ENCODE data around the gene CBLN3. TPM values are rescaled to one million over a fixed set of nuclear protein-coding genes. Genes with fewer than 3 reads are reported as not detected.
A peak's percentile ranks its signal among the peaks of the same experiment; 100 is the strongest.

CBLN3 gene
- total and polyA plus RNA-seq, 9 of the 15 experiments (the other 6 are each of a cell fraction or from before 2014, with no cell fraction given): 0.05 to 0.59 (median 0.26) TPM; not detected in 1

DNA sequence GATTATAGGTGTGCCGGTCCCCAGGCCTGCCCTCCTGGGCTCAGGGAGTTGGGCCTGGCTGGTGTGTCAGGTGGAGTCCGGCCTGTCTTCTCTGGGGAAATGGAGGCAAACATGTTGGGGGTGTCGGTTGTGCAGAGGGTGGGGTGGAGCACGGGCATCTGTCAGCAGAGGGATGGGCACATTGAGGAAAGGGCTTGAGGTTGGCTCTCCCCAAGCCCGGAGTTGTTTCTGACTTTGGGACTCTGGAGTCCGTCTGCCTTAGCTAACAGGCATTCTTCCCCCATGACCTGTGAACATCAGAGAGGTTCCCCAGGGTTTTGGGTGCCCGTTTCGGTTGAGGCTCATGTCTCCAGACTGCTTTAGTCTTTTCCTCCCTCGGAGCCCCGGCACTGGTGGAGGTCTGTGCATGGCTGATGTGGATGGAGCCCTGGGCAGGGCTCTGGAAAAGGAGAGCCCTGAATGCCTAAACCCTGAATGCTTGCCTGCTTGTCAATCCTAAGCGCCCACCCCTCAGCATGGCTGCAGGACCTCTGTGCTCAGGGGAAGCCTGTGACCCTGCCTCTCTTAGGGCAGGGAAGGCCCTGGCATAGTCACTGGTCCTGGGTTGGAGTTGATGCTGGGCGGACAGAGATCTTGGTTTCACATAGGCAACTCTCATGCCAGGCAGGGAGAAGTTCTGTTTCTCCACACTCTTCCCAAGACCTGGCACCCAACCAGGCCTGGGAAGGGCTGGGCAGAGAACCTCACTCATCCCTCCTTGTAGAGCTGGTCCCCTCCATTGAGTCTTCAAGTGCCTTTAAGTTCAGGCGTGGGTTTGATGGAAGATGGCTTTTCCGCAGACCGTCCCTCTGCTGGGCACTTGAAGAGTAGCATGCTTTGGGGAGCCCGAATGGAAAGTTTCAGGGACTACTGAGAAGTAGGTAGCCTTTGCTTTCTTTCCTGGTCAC is 17.8 kb downstream of the CBLN3 start:
- Histone ChIP-seq H2AFZ (ENCODE audit: low read depth, low read length) (no peak overlapping the region), H3K9me1 (ENCODE audit: control insufficient read depth, insufficient read depth, low read length) (no peaks in the 10 kb centered on the region), H4K20me1 (replicated peaks; ENCODE audit: control insufficient read depth, insufficient read depth, low read length) (no peaks in the 10 kb centered on the region), H3K4me3 (no peak overlapping the region), H3K9me3 (replicated peaks; ENCODE audit: control insufficient read depth, insufficient read depth, low read depth, low read length) (no peaks in the 10 kb centered on the region), H3K4me2 (ENCODE audit: insufficient read depth, low read length) (no peak overlapping the region), H3K4me1 (replicated peaks in 1 of 2; ENCODE audit: control insufficient read depth in 2 of 2, insufficient read depth in 2 of 2, low read length in 2 of 2) (peaks cover 4 to 30% of the 10 kb centered on the region in 2 experiments; a peak in 4 of 5 replicates), H3K36me3 (ENCODE audit: control insufficient read depth, insufficient read depth, low read length) (no peaks in the 10 kb centered on the region), H3K9ac (ENCODE audit: insufficient read depth in 1 of 2, low read depth in 2 of 2, low read length in 2 of 2) (no peak overlapping the region; a peak in 1 of 4 replicates), H3K27ac (ENCODE audit: extremely low read depth, low read depth, low read length) (no peak overlapping the region), H3K27me3 (ENCODE audit: control insufficient read depth in 2 of 2, insufficient read depth in 2 of 2, low read length in 2 of 2) (peaks cover 0 to 8% of the 10 kb centered on the region in 2 experiments; a peak in 1 of 5 replicates), H3K79me2 (ENCODE audit: control insufficient read depth, insufficient read depth, low read length) (no peaks in the 10 kb centered on the region)
- no TSS peak for BruUV-seq (replicated peaks)
- 1% methylated on average over 11 of the region's 16 CpGs for WGBS (ENCODE audit: insufficient coverage, low coverage, missing lambda C conversion rate)
- DNase-seq (ENCODE audit: extremely low read depth in 1 of 4, low spot score in 3 of 4): peak; percentile 52 to 68 (median 53)
- ChIA-PET POLR2A (interaction anchor here (0.6 kb wide), 2 partner anchors 12 to 24 kb away, joined by 3 read pairs; no protein-coding TSS in a partner anchor), CTCF (ENCODE audit: low intra/inter-chr PET ratio) (interaction anchor here (0.6 to 1.2 kb wide), 2 partner anchors 18 to 77 kb away, joined by 3 to 4 read pairs; partner anchors contain the start of genes ADCY4 and CBLN3)
- peak; percentile 94 for FAIRE-seq
- in situ Hi-C loops (cut with MboI): no loop called here
- intact Hi-C loops (cut with micrococcal nuclease): loop anchor here (1.0 kb wide), 1 partner anchor 79 kb away; no protein-coding TSS in a partner anchor
- ATAC-seq: peak; percentile 83
- TF ChIP-seq FOXP1 (CRISPR knock-in tag; IDR thresholded peaks at IDR 0.05) (no peak), YY1 (IDR thresholded peaks at IDR 0.05; ENCODE audit: borderline replicate concordance in 1 of 3, control insufficient read depth in 1 of 3, extremely low read depth in 1 of 3, insufficient read depth in 3 of 3, insufficient read length in 1 of 3, insufficient replicate concordance in 2 of 3, low read depth in 1 of 3, low read length in 2 of 3) (peak in 1 of 3 experiments; percentile 16), NONO (IDR thresholded peaks at IDR 0.05; ENCODE audit: low read depth in 2 of 2, low read length in 1 of 2) (no peak), MNT (conservative IDR thresholded peaks at IDR 0.05) (no peak), PURB (CRISPR knock-in tag; IDR thresholded peaks at IDR 0.05; ENCODE audit: low read depth) (no peak), PPARD (CRISPR knock-in tag; IDR thresholded peaks at IDR 0.05) (no peak), HNRNPK (IDR thresholded peaks at IDR 0.05; ENCODE audit: low read depth, low read length, poor library complexity, severe bottlenecking) (no peak), KLF1 (tag; IDR thresholded peaks at IDR 0.05) (no peak), ZFPM2 (CRISPR knock-in tag; IDR thresholded peaks at IDR 0.05) (no peak), STAG1 (CRISPR knock-in tag; IDR thresholded peaks at IDR 0.05; ENCODE audit: borderline replicate concordance) (no peak)
- TF ChIP-seq, protein P1, sequence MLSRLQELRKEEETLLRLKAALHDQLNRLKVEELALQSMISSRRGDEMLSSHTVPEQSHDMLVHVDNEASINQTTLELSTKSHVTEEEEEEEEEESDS (CRISPR knock-in tag; IDR thresholded peaks at IDR 0.05): no peak
- TF ChIP-seq, protein P2, sequence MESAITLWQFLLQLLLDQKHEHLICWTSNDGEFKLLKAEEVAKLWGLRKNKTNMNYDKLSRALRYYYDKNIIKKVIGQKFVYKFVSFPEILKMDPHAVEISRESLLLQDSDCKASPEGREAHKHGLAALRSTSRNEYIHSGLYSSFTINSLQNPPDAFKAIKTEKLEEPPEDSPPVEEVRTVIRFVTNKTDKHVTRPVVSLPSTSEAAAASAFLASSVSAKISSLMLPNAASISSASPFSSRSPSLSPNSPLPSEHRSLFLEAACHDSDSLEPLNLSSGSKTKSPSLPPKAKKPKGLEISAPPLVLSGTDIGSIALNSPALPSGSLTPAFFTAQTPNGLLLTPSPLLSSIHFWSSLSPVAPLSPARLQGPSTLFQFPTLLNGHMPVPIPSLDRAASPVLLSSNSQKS (CRISPR knock-in tag; IDR thresholded peaks at IDR 0.05): no peak
- TF ChIP-seq, protein P3, sequence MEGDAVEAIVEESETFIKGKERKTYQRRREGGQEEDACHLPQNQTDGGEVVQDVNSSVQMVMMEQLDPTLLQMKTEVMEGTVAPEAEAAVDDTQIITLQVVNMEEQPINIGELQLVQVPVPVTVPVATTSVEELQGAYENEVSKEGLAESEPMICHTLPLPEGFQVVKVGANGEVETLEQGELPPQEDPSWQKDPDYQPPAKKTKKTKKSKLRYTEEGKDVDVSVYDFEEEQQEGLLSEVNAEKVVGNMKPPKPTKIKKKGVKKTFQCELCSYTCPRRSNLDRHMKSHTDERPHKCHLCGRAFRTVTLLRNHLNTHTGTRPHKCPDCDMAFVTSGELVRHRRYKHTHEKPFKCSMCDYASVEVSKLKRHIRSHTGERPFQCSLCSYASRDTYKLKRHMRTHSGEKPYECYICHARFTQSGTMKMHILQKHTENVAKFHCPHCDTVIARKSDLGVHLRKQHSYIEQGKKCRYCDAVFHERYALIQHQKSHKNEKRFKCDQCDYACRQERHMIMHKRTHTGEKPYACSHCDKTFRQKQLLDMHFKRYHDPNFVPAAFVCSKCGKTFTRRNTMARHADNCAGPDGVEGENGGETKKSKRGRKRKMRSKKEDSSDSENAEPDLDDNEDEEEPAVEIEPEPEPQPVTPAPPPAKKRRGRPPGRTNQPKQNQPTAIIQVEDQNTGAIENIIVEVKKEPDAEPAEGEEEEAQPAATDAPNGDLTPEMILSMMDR (IDR thresholded peaks at IDR 0.05 in 2 of 3, conservative IDR thresholded peaks at IDR 0.05 in 1 of 3; ENCODE audit: insufficient read depth in 2 of 3, low read depth in 1 of 3, low read length in 3 of 3): peak; percentile 64 to 73 (median 72)
